Measurements from ENCODE around the gene RAD9A.

- TF ChIP-seq CTCF (IDR thresholded peaks at IDR 0.05), result no peak
- TF ChIP-seq POLR2A (IDR thresholded peaks at IDR 0.05), result no peak
Observed at GRCh38 chr11:67356387-67356863, 35.4 kb upstream of the RAD9A start.

Data from heart left ventricle (tissue), 13 donors.